GM12874 (cell line): ENCODE data around the gene TEX2.

Experiments used
- CTCF ChIP-seq: IDR thresholded peaks from 2 replicates; pipeline ENCODE4 v1.5.1; 2011; ENCODE audit warnings: low read depth, mild to moderate bottlenecking, control low read depth, low read length, moderate library complexity; ENCODE audit not compliant: insufficient read depth

The TEX2 gene

GRCh38 chr17:64278614-64279013 is 15.6 kb upstream of the TEX2 start:
- TF ChIP-seq CTCF, result no peak

GRCh38 chr17:64277831-64278562 is 14.9 kb upstream of the TEX2 start:
- TF ChIP-seq CTCF, result no peak

- no peak for TF ChIP-seq CTCF
Observed at GRCh38 chr17:64276961-64277505, 14.0 kb upstream of the TEX2 start.

- no peak for TF ChIP-seq CTCF
Observed at GRCh38 chr17:64275016-64275415, 12.0 kb upstream of the TEX2 start.

GRCh38 chr17:64273006-64273405 is 9.9 kb upstream of the TEX2 start:
- TF ChIP-seq CTCF, result no peak

GRCh38 chr17:64270885-64271284 is 7.8 kb upstream of the TEX2 start:
- TF ChIP-seq CTCF, result no peak

- TF ChIP-seq CTCF, result no peak
Observed at GRCh38 chr17:64269687-64270649, 6.9 kb upstream of the TEX2 start.
